ENCODE data around the gene RASGRF2. TPM values are rescaled to one million over a fixed set of nuclear protein-coding genes. Genes with fewer than 3 reads are reported as not detected.
A peak's percentile ranks its signal among the peaks of the same experiment; 100 is the strongest.

Gene RASGRF2
- total and polyA plus RNA-seq, 2 of the 8 experiments (the other 6 are each of a cell fraction or from before 2014, with no cell fraction given) = 2.6 to 29.5 TPM

GRCh38 chr5:81232464-81233079, 272.4 kb downstream of the RASGRF2 start:
- Histone ChIP-seq H3K23me2 (ENCODE audit: low read depth, low read length) (peaks cover 2% of the 10 kb centered on the region; the same call in 1 of the 2 replicates), H2AK5ac (ENCODE audit: low read depth, low read length) (no peak overlapping the region), H2BK120ac (replicated peaks; ENCODE audit: low read depth, low read length) (no peak overlapping the region), H2BK12ac (ENCODE audit: low read depth, low read length) (no peak overlapping the region; the same call in 1 of the 2 replicates), H4K8ac (ENCODE audit: extremely low read depth, insufficient read depth, low read length) (peak overlapping the region; percentile 81; the same call in 1 of the 2 replicates), H4K5ac (ENCODE audit: insufficient read length, low read depth, low read length) (peak overlapping the region; percentile 3), H3K27ac (ENCODE audit: low read depth, low read length) (no peak overlapping the region), H4K91ac (replicated peaks; ENCODE audit: insufficient read length, low read length) (peak overlapping the region; percentile 5), H2BK15ac (ENCODE audit: low read length) (no peak overlapping the region), H3K79me2 (ENCODE audit: control insufficient read depth in 1 of 2, insufficient read depth in 2 of 2, low read length in 2 of 2) (no peaks in the 10 kb centered on the region), H2AFZ (ENCODE audit: low read length) (peak overlapping the region; percentile 63), H3K56ac (replicated peaks; ENCODE audit: insufficient read length, low read depth, low read length) (no peak overlapping the region), H4K20me1 (replicated peaks in 1 of 2; ENCODE audit: control insufficient read depth in 1 of 2, insufficient read depth in 2 of 2, low read length in 2 of 2) (no peaks in the 10 kb centered on the region), H3K79me1 (ENCODE audit: low read depth, low read length) (no peaks in the 10 kb centered on the region; the same call in 1 of the 2 replicates), H3K23ac (ENCODE audit: insufficient read length) (no peak overlapping the region), H3K9me3 (ENCODE audit: insufficient read depth in 2 of 2, low read depth in 1 of 2, low read length in 1 of 2) (no peaks in the 10 kb centered on the region), H3K4ac (replicated peaks; ENCODE audit: insufficient read length, low read depth, low read length) (no peak overlapping the region), H3K9ac (replicated peaks in 1 of 4; ENCODE audit: extremely low read depth in 1 of 4, low read depth in 3 of 4, low read length in 3 of 4) (peak overlapping the region in 1 of 4 experiments; percentile 9; a peak in 1 of 7 replicates), H3K36me3 (ENCODE audit: control insufficient read depth in 2 of 4, insufficient read depth in 4 of 4, low read length in 3 of 4) (peaks cover 0 to 2% (median under 1%) of the 10 kb centered on the region in 4 experiments; a peak in 2 of 8 replicates), H3K4me3 (ENCODE audit: extremely low read depth in 1 of 4, insufficient read depth in 2 of 4, low read depth in 3 of 4, low read length in 4 of 4) (peak overlapping the region in 2 of 4 experiments; percentile 53 to 61; a peak in 4 of 8 replicates), H3K14ac (ENCODE audit: insufficient read length) (no peak overlapping the region), H2BK20ac (ENCODE audit: low read length) (no peak overlapping the region), H3K27me3 (replicated peaks in 1 of 4; ENCODE audit: control insufficient read depth in 3 of 4, extremely low read depth in 1 of 4, insufficient read depth in 3 of 4, low read length in 3 of 4) (no peaks in the 10 kb centered on the region), H3K4me2 (ENCODE audit: insufficient read depth in 1 of 2, low read depth in 2 of 2, low read length in 2 of 2) (peak overlapping the region; percentile 60 to 71; a peak in 3 of 4 replicates), H3K4me1 (replicated peaks in 1 of 4; ENCODE audit: control insufficient read depth in 3 of 4, insufficient read depth in 4 of 4, low read length in 3 of 4) (peaks cover 3 to 15% (median 5%) of the 10 kb centered on the region in 4 experiments), H3K18ac (ENCODE audit: extremely low read depth, low read length) (no peak overlapping the region; the same call in 1 of the 2 replicates), H2BK5ac (ENCODE audit: low read depth, low read length) (no peak overlapping the region)
- POLR2A ChIA-PET (ENCODE audit: partially characterized antibody) = interaction anchor here (0.7 to 3.3 kb wide), 9 partner anchors 8 to 69 kb away, joined by 3 to 18 read pairs (median 4); partner anchors contain the start of gene ZCCHC9
- no peak for FAIRE-seq
- TF ChIP-seq HDAC2 (IDR thresholded peaks at IDR 0.05; ENCODE audit: borderline replicate concordance in 1 of 2, low read depth in 2 of 2, low read length in 2 of 2) = no peak
- no peak for TF ChIP-seq CHD1 (IDR thresholded peaks at IDR 0.05; ENCODE audit: low read depth, low read length)
- TF ChIP-seq, protein P1, sequence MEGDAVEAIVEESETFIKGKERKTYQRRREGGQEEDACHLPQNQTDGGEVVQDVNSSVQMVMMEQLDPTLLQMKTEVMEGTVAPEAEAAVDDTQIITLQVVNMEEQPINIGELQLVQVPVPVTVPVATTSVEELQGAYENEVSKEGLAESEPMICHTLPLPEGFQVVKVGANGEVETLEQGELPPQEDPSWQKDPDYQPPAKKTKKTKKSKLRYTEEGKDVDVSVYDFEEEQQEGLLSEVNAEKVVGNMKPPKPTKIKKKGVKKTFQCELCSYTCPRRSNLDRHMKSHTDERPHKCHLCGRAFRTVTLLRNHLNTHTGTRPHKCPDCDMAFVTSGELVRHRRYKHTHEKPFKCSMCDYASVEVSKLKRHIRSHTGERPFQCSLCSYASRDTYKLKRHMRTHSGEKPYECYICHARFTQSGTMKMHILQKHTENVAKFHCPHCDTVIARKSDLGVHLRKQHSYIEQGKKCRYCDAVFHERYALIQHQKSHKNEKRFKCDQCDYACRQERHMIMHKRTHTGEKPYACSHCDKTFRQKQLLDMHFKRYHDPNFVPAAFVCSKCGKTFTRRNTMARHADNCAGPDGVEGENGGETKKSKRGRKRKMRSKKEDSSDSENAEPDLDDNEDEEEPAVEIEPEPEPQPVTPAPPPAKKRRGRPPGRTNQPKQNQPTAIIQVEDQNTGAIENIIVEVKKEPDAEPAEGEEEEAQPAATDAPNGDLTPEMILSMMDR (IDR thresholded peaks at IDR 0.05; ENCODE audit: control extremely low read depth in 1 of 3, insufficient read depth in 1 of 3, low read depth in 1 of 3, low read length in 3 of 3) = no peak
- no peak for TF ChIP-seq SIRT6 (IDR thresholded peaks at IDR 0.05; ENCODE audit: low read length)
- 80% methylated on average over 12 of the region's 12 CpGs; no CpG with 5 or more reads in 1 of the 2 experiments for WGBS, 2 experiments (ENCODE audit: extremely low coverage in 1 of 2, insufficient coverage in 1 of 2, insufficient read length in 1 of 2, insufficient replicate concordance in 2 of 2, low coverage in 1 of 2, low lambda C conversion rate in 2 of 2, missing lambda C conversion rate in 1 of 2)
- peak in 1 of 2 experiments; percentile 53 for DNase-seq (ENCODE audit: low read depth in 1 of 2, low spot score in 2 of 2)
- CTCF ChIA-PET (ENCODE audit: partially characterized antibody) = interaction anchor here (0.6 to 4.5 kb wide), 7 partner anchors 11 to 68 kb away, joined by 3 to 19 read pairs (median 5); partner anchors contain the start of gene ZCCHC9

Measured in H1 (cell line).